ENCODE results near the gene FASTK. TPM values are rescaled to one million over a fixed set of nuclear protein-coding genes. Genes with fewer than 3 reads are reported as not detected.

The FASTK gene
- total RNA-seq, 1 donor from 2014 or later, result 89.8 TPM

DNA sequence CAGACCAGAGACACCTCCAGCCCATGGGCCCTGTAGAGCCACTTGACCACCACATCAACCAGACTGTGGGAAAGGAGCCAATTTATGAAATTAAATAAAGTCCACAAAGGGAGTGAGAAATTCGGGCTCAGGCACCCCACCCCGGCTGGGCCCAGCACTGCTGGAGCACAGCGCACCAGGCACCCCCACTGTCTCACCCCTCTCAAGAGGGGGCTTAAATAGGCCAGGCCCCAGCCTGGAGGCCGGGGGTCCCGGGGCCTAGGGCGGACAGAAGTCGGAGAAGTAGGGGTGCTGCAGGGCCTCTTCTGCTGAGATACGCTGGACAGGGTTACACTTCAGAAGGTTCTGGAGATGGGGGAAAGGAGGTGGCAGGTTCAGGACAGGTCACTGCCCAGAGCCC lies 26.9 kb downstream of the FASTK start:
- no peak overlapping the region for H3K4me3 ChIP-seq (ENCODE audit: low read depth, low read length)
- DNase-seq (ENCODE audit: low read depth), result no peak
- TF ChIP-seq, protein P1, sequence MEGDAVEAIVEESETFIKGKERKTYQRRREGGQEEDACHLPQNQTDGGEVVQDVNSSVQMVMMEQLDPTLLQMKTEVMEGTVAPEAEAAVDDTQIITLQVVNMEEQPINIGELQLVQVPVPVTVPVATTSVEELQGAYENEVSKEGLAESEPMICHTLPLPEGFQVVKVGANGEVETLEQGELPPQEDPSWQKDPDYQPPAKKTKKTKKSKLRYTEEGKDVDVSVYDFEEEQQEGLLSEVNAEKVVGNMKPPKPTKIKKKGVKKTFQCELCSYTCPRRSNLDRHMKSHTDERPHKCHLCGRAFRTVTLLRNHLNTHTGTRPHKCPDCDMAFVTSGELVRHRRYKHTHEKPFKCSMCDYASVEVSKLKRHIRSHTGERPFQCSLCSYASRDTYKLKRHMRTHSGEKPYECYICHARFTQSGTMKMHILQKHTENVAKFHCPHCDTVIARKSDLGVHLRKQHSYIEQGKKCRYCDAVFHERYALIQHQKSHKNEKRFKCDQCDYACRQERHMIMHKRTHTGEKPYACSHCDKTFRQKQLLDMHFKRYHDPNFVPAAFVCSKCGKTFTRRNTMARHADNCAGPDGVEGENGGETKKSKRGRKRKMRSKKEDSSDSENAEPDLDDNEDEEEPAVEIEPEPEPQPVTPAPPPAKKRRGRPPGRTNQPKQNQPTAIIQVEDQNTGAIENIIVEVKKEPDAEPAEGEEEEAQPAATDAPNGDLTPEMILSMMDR (conservative IDR thresholded peaks at IDR 0.05; ENCODE audit: low read depth, low read length), result no peak

DNA sequence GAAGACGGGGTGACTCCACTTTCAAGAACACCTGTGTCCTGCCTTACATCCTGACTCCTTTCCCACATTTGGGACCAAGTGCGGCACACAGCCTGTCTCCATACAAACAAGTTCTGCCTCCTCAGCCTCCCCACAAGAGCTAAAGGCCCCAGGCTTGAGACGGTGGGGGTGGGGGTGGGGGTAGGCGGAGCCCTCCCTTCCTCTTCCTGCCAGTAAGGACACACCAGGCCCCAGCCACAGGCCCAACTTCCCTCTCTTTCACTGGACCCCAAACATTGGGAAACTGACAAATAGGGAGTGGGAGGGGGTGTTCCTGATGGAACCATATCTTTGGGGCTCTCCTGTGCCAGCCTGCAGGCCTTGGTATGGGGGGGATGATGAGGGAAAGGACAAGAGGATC lies 27.5 kb downstream of the FASTK start:
- DNase-seq (ENCODE audit: low read depth), result no peak
- TF ChIP-seq, protein P1 (conservative IDR thresholded peaks at IDR 0.05; ENCODE audit: low read depth, low read length), result no peak
- no peak overlapping the region for H3K4me3 ChIP-seq (ENCODE audit: low read depth, low read length)

DNA sequence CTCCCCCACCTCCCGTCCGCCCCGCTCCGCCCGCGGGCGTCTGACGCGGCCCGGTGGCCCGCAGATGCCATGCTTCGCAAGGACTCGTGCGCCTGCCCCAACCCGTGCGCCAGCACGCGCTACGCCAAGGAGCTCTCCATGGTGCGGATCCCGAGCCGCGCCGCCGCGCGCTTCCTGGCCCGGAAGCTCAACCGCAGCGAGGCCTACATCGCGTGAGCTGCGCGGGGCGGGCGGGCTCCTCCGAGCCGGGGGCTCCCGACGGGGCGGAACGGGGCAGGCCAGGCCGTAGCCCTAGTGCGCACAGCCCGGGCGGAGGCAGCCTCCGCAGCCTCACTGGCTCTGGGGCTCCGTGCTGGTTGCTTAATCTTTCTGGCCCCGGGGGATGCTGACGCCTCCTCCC lies 29.5 kb downstream of the FASTK start:
- TF ChIP-seq, protein P1 (conservative IDR thresholded peaks at IDR 0.05; ENCODE audit: low read depth, low read length), result no peak
- DNase-seq (ENCODE audit: low read depth), result no peak
- no peak overlapping the region for H3K4me3 ChIP-seq (ENCODE audit: low read depth, low read length)

DNA sequence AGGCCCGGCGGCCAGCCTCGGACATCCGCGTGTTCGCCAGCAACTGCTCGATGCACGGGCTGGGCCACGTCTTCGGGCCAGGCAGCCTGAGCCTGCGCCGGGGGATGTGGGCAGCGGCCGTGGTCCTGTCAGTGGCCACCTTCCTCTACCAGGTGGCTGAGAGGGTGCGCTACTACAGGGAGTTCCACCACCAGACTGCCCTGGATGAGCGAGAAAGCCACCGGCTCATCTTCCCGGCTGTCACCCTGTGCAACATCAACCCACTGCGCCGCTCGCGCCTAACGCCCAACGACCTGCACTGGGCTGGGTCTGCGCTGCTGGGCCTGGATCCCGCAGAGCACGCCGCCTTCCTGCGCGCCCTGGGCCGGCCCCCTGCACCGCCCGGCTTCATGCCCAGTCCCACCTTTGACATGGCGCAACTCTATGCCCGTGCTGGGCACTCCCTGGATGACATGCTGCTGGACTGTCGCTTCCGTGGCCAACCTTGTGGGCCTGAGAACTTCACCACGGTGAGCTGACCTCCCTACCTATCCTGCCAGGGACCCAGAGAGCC lies 31.6 kb downstream of the FASTK start:
- no peak overlapping the region for H3K4me3 ChIP-seq (ENCODE audit: low read depth, low read length)
- no peak for DNase-seq (ENCODE audit: low read depth)
- TF ChIP-seq, protein P1 (conservative IDR thresholded peaks at IDR 0.05; ENCODE audit: low read depth, low read length), result no peak

DNA sequence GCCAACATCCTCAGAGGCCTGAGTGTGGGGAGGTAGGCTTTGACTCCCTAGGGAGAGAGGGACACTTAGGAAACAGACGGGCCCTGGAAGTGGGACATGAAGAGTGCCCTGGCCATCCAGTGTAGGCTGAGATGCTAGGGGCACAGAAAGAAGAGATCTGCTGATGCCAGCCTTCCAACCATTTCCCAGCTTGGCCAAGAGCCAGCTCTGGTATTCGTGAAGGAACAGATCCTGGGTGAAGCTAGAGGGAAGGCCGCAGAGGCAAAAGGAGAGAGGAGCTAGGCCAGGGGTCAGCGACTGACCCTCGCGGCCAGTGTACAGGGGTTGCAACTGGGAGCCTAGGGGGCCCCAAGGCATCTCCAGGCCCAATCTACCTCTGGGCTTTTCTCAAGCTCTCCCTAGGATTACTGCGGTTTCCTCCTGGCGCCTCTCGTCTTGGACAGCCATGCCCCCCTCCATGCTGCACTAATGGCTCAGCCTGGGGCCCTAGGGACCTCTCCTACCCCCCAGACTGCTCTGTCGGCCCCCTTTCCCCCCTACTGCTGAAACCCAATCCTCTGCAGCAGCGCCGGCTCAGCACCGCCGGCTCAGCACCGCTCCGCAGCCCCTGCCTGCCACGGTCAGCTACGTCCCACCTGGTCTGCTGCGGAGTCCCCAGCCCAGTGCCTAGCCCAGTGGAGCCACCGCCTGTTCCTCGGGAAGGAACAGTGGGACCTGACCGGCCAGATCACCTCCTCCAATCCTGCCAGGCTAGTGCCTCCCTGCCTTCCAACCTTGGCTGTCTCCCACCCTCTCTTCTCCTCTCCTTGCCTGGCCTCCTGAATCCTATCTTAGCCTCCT lies 32.4 kb downstream of the FASTK start, which contains the start of gene ASIC3:
Gene ASIC3 (plus strand): TSS at position 556 of the 840 bp plus-strand sequence. CDS start 355 bp downstream, outside the sequence.
- TF ChIP-seq, protein P1 (conservative IDR thresholded peaks at IDR 0.05; ENCODE audit: low read depth, low read length), result no peak
- no peak within 1 kb of the TSS for H3K4me3 ChIP-seq (ENCODE audit: low read depth, low read length)
- DNase-seq (ENCODE audit: low read depth), result no peak

DNA sequence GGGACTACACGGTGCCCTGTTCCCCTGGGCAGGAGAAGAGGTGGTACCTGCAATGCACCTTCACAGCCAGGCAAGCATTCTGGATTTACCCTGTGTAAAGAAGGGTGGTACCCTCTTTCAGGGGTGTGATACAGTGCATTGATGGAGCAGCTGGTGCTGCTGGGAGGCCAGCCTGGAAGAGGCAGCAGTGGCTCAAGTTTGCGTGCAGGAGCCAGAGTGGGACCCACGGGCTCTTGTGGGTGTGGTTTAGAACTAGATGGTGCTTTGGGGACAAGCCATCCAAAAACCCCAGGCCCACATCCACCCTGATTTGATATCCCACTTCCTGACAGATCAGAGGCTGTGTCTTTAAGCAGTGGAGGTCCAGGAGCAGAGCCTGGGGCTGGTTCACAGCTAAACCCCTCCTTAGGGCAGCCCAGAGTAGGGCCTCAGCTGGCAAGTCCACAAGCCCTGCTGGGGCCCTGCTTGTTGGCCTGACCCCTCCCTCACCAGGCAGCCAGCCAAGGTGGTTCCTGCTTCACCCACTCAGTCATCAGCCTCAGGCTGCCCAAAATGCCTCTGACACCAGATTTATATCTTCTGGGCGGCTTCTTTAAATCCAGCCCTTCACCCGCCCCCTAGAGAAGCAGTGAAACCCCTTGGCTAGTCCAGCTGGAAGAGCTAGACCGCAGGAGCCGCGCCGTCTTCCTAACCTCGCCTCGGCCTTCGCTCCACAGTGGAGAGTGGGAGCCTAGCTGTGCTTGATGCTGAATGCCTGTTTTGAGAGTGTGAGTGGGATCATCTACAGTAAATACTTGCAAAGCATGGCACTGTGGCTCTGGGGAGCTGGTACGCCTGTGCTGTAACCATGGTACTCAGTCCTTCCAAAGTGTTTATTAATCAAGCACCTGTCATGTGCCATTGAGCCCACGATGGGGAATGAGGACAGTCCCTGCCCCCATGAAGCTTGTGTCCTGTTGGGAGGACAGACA lies 33.7 kb downstream of the FASTK start:
- TF ChIP-seq, protein P1 (conservative IDR thresholded peaks at IDR 0.05; ENCODE audit: low read depth, low read length), result no peak
- no peak overlapping the region for H3K4me3 ChIP-seq (ENCODE audit: low read depth, low read length)
- DNase-seq (ENCODE audit: low read depth), result no peak
